ENCODE measurements around the gene DACH1. TPM values are rescaled to one million over a fixed set of nuclear protein-coding genes. Genes with fewer than 3 reads are reported as not detected.
A peak's percentile ranks its signal among the peaks of the same experiment; 100 is the strongest.

Gene DACH1
- total RNA-seq, 1 experiment from 2014 or later = not detected

DNA sequence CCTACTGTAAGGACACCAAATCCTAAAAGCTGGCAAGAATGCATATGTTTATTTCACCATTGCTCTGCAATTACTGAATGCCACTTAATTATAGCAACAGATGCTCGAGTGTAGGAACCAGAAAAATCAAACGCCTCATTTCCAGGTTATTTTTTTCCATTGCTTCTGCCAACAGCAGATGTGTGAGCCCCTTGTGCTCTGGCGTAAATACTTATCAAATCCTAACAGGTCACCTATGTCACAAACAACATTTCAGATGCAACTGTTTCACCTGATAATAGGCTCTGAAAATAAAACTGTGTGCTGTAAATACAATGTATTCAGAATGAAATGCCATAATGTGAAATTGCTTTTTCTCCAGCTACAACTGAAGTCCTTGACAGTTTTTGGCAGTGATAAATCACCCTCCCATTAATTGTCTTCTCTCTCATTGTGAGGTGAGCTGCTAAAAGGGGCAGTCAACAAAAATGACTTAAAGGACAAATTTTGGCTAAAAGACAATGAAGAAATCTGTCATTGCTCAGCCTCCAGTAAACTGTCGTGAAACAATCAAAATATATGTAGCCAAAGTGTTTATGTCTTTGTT lies 344.0 kb downstream of the DACH1 start:
- intact Hi-C loops (cut with micrococcal nuclease) = no loop called here
- CTCF ChIA-PET = no interaction called here

DNA sequence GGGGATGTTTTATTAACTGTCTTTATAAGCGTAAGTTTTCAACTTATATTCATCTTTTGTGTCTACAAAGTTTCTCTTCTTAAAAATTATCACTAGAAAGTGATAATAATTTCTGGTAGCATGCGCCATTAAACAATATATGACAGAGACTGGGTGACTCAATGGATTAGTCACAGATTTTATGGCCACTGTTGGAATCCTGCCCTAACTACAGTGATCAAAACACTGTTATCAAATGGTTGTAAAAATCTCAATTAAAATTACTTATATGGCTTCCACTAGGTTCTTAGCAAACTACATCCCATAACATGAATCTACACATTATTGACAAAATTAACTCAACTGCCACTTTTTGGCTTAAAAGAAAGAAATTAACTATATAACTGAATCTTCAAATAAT lies 350.0 kb downstream of the DACH1 start:
- TF ChIP-seq, protein P1, sequence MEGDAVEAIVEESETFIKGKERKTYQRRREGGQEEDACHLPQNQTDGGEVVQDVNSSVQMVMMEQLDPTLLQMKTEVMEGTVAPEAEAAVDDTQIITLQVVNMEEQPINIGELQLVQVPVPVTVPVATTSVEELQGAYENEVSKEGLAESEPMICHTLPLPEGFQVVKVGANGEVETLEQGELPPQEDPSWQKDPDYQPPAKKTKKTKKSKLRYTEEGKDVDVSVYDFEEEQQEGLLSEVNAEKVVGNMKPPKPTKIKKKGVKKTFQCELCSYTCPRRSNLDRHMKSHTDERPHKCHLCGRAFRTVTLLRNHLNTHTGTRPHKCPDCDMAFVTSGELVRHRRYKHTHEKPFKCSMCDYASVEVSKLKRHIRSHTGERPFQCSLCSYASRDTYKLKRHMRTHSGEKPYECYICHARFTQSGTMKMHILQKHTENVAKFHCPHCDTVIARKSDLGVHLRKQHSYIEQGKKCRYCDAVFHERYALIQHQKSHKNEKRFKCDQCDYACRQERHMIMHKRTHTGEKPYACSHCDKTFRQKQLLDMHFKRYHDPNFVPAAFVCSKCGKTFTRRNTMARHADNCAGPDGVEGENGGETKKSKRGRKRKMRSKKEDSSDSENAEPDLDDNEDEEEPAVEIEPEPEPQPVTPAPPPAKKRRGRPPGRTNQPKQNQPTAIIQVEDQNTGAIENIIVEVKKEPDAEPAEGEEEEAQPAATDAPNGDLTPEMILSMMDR (conservative IDR thresholded peaks at IDR 0.05; ENCODE audit: low read depth, low read length) = no peak
- TF ChIP-seq EZH2phosphoT487 (IDR thresholded peaks at IDR 0.05; ENCODE audit: borderline replicate concordance, low read length) (no peak), EZH2 (IDR thresholded peaks at IDR 0.05; ENCODE audit: low read length, unreplicated experiment) (no peak)
- Histone ChIP-seq H3F3A (ENCODE audit: low read length, unreplicated experiment) (no peaks in the 10 kb centered on the region), H3K4me3 (ENCODE audit: low read length) (no peak overlapping the region), H3K9me3 (ENCODE audit: low read length) (no peaks in the 10 kb centered on the region), H3K4me1 (ENCODE audit: insufficient read depth, low read length) (no peaks in the 10 kb centered on the region), H3K27ac (ENCODE audit: low read length) (no peak overlapping the region), H3K79me2 (ENCODE audit: low read length) (no peaks in the 10 kb centered on the region), H2AFZ (ENCODE audit: low read length) (no peak overlapping the region), H3K4me2 (ENCODE audit: low read length) (no peak overlapping the region), H3K27me3 (ENCODE audit: low read length) (no peaks in the 10 kb centered on the region), H4K20me1 (ENCODE audit: low read length) (no peaks in the 10 kb centered on the region), H3K36me3 (ENCODE audit: low read depth, low read length) (no peaks in the 10 kb centered on the region), H3K9ac (ENCODE audit: low read length) (no peak overlapping the region), H3K9me2 (replicated peaks; ENCODE audit: low read length) (no peaks in the 10 kb centered on the region)
- POLR2A ChIA-PET (ENCODE audit: unreplicated experiment) = no interaction called here
- CTCF ChIA-PET = no interaction called here
- intact Hi-C loops (cut with micrococcal nuclease) = no loop called here
- no TSS peak for BruUV-seq (replicated peaks)
- DNase-seq = peak; percentile 37
- ATAC-seq = peak; percentile 55; the same call in 1 of the 2 replicates

More for the DNA sequence above, 344.0 kb downstream of the DACH1 start:
- H3K27ac ChIP-seq (ENCODE audit: low read length) = no peak overlapping the region
- H3K27me3 ChIP-seq (ENCODE audit: low read length) = no peaks in the 10 kb centered on the region
- no peaks in the 10 kb centered on the region for H3K9me2 ChIP-seq (replicated peaks; ENCODE audit: low read length)
- POLR2A ChIA-PET (ENCODE audit: unreplicated experiment) = no interaction called here
- no peaks in the 10 kb centered on the region for H3K9me3 ChIP-seq (ENCODE audit: low read length)
- H3K9ac ChIP-seq (ENCODE audit: low read length) = no peak overlapping the region
- H3K4me2 ChIP-seq (ENCODE audit: low read length) = no peak overlapping the region
- no peak overlapping the region for H3K4me3 ChIP-seq (ENCODE audit: low read length)
- no peaks in the 10 kb centered on the region for H3K36me3 ChIP-seq (ENCODE audit: low read depth, low read length)
- ATAC-seq (no peak), DNase-seq (no peak)
- H4K20me1 ChIP-seq (ENCODE audit: low read length) = no peaks in the 10 kb centered on the region
- no TSS peak for BruUV-seq (replicated peaks)
- TF ChIP-seq EZH2phosphoT487 (IDR thresholded peaks at IDR 0.05; ENCODE audit: borderline replicate concordance, low read length) = no peak
- TF ChIP-seq, protein P1 (conservative IDR thresholded peaks at IDR 0.05; ENCODE audit: low read depth, low read length) = no peak
- TF ChIP-seq EZH2 (IDR thresholded peaks at IDR 0.05; ENCODE audit: low read length, unreplicated experiment) = no peak
- no peaks in the 10 kb centered on the region for H3F3A ChIP-seq (ENCODE audit: low read length, unreplicated experiment)
- no peaks in the 10 kb centered on the region for H3K4me1 ChIP-seq (ENCODE audit: insufficient read depth, low read length)
- H3K79me2 ChIP-seq (ENCODE audit: low read length) = no peaks in the 10 kb centered on the region
- no peak overlapping the region for H2AFZ ChIP-seq (ENCODE audit: low read length)

DNA sequence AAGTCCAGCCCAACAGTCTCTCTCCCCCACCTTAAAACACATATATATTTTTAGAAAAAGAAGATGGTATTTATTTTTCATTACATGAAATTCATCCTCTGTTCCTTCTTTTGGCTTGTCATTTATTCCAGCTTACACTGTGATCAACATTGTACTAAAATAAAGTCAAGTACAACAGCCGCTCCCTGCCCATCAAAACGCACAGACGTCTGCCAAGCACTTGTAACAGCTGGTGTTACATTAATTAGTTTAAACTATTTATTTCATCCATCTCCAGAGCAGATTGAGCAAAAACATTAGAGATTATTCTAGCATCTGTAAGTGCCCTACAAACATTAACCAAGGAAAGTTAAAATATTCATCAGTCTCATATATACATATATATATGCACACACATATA lies 350.5 kb downstream of the DACH1 start:
- H4K20me1 ChIP-seq (ENCODE audit: low read length) = no peaks in the 10 kb centered on the region
- H3K9me2 ChIP-seq (replicated peaks; ENCODE audit: low read length) = no peaks in the 10 kb centered on the region
- BruUV-seq (replicated peaks) = no TSS peak
- H2AFZ ChIP-seq (ENCODE audit: low read length) = no peak overlapping the region
- ChIA-PET POLR2A (ENCODE audit: unreplicated experiment) (no interaction called here), CTCF (no interaction called here)
- no peaks in the 10 kb centered on the region for H3K4me1 ChIP-seq (ENCODE audit: insufficient read depth, low read length)
- TF ChIP-seq EZH2phosphoT487 (IDR thresholded peaks at IDR 0.05; ENCODE audit: borderline replicate concordance, low read length) (no peak), EZH2 (IDR thresholded peaks at IDR 0.05; ENCODE audit: low read length, unreplicated experiment) (no peak)
- TF ChIP-seq, protein P1 (conservative IDR thresholded peaks at IDR 0.05; ENCODE audit: low read depth, low read length) = no peak
- H3K79me2 ChIP-seq (ENCODE audit: low read length) = no peaks in the 10 kb centered on the region
- no peak for DNase-seq
- no peak overlapping the region for H3K9ac ChIP-seq (ENCODE audit: low read length)
- H3K9me3 ChIP-seq (ENCODE audit: low read length) = no peaks in the 10 kb centered on the region
- no peak overlapping the region for H3K4me2 ChIP-seq (ENCODE audit: low read length)
- H3F3A ChIP-seq (ENCODE audit: low read length, unreplicated experiment) = no peaks in the 10 kb centered on the region
- H3K27ac ChIP-seq (ENCODE audit: low read length) = no peak overlapping the region
- intact Hi-C loops (cut with micrococcal nuclease) = no loop called here
- no peaks in the 10 kb centered on the region for H3K36me3 ChIP-seq (ENCODE audit: low read depth, low read length)
- H3K4me3 ChIP-seq (ENCODE audit: low read length) = no peak overlapping the region
- no peaks in the 10 kb centered on the region for H3K27me3 ChIP-seq (ENCODE audit: low read length)
- ATAC-seq = no peak

All from PC-3 (cell line).